ENCODE results near the gene TRIM66. TPM values are rescaled to one million over a fixed set of nuclear protein-coding genes. Genes with fewer than 3 reads are reported as not detected.

The TRIM66 gene, protein sequence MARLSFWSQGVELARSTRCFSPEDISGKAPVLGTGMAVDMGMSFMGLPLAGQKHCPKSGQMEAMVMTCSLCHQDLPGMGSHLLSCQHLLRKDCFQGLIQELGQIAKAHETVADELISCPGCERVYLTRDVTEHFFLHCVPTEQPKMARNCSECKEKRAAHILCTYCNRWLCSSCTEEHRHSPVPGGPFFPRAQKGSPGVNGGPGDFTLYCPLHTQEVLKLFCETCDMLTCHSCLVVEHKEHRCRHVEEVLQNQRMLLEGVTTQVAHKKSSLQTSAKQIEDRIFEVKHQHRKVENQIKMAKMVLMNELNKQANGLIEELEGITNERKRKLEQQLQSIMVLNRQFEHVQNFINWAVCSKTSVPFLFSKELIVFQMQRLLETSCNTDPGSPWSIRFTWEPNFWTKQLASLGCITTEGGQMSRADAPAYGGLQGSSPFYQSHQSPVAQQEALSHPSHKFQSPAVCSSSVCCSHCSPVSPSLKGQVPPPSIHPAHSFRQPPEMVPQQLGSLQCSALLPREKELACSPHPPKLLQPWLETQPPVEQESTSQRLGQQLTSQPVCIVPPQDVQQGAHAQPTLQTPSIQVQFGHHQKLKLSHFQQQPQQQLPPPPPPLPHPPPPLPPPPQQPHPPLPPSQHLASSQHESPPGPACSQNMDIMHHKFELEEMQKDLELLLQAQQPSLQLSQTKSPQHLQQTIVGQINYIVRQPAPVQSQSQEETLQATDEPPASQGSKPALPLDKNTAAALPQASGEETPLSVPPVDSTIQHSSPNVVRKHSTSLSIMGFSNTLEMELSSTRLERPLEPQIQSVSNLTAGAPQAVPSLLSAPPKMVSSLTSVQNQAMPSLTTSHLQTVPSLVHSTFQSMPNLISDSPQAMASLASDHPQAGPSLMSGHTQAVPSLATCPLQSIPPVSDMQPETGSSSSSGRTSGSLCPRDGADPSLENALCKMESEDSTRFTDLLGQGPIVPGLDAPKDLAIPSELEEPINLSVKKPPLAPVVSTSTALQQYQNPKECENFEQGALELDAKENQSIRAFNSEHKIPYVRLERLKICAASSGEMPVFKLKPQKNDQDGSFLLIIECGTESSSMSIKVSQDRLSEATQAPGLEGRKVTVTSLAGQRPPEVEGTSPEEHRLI (N-terminal part only)
- 10 to 100 TPM; 11.7 to 19.7 (median 14.3) TPM for total RNA-seq

GRCh38 chr11:8682303-8683114, at the start of gene TRIM66, which contains the start of gene RPL27A:
TRIM66 (minus strand) TSS chr11:8682665; CDS start chr11:8672274, 10,391 bp downstream.
RPL27A (plus strand) TSS chr11:8682792; CDS start chr11:8682814, 22 bp downstream.
- peak within 1 kb of the TSS; percentile 76 to 96 (median 89) for H3K4me3 ChIP-seq
- WGBS, 2 donors (ENCODE audit: low coverage in 1 of 2), result 1% methylated on average over 54 of the region's 67 CpGs; no CpG with 5 or more reads in 1 of the 2 donors
- peaks cover 0 to 29% (median 8%) of the 10 kb centered on the region in 4 donors for H3K36me3 ChIP-seq
- peaks cover 14 to 43% (median 21%) of the 10 kb centered on the region in 4 donors for H3K4me1 ChIP-seq
- intact Hi-C loops (cut with DNase I; ENCODE audit: low total_unique reads) (loop anchor here (5.0 kb wide), 1 partner anchor 280 kb away; the partner anchor contains the start of gene TMEM9B), in situ Hi-C loops (cut with MboI; ENCODE audit: low pct_ligation_motif_present in 1 of 4, low pct_unique_long_range_greater_than_20kb in 1 of 4, low sequenced_read_pairs in 3 of 4) (loop anchor here in 3 of 4 donors (10.0 to 25.0 kb wide), 2 partner anchors 132 to 280 kb away; partner anchors contain the start of gene TMEM9B (in 3 of the 3))
- peak; percentile 99 for DNase-seq
- TF ChIP-seq, protein P1, sequence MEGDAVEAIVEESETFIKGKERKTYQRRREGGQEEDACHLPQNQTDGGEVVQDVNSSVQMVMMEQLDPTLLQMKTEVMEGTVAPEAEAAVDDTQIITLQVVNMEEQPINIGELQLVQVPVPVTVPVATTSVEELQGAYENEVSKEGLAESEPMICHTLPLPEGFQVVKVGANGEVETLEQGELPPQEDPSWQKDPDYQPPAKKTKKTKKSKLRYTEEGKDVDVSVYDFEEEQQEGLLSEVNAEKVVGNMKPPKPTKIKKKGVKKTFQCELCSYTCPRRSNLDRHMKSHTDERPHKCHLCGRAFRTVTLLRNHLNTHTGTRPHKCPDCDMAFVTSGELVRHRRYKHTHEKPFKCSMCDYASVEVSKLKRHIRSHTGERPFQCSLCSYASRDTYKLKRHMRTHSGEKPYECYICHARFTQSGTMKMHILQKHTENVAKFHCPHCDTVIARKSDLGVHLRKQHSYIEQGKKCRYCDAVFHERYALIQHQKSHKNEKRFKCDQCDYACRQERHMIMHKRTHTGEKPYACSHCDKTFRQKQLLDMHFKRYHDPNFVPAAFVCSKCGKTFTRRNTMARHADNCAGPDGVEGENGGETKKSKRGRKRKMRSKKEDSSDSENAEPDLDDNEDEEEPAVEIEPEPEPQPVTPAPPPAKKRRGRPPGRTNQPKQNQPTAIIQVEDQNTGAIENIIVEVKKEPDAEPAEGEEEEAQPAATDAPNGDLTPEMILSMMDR (IDR thresholded peaks at IDR 0.05), result peak in 2 of 5 experiments; percentile 52 to 55
- TF ChIP-seq EP300 (IDR thresholded peaks at IDR 0.05; ENCODE audit: low read depth) (no peak), POLR2AphosphoS5 (IDR thresholded peaks at IDR 0.05) (peak; percentile 99 to 100 (median 100)), POLR2A (IDR thresholded peaks at IDR 0.05) (peak; percentile 99)
- no peaks in the 10 kb centered on the region for H3K9me3 ChIP-seq
- H3K27ac ChIP-seq, result peak within 1 kb of the TSS; percentile 94 to 98 (median 96)
- no peaks in the 10 kb centered on the region for H3K27me3 ChIP-seq

- H3K4me1 ChIP-seq, result peaks cover 28 to 59% (median 34%) of the 10 kb centered on the region in 4 donors
Observed at GRCh38 chr11:8731647-8732323, 49.3 kb upstream of the TRIM66 start.

DNA sequence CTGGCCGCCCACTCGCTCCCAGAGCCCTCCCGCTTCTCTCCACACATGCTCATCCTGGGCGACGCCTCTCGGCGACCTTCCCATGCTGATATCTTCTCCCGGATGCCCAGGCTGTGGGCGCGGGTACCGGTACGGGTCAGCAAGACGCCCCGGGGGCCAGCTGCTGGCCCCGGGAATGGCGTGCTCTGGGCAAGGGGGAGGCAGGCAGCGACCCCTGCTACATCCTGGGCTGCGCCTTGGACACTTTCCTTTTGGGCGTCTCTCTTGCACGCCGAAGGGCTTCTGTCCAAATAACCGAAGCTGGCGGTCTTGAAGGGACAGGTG, 48.2 kb upstream of the TRIM66 start:
- 97% methylated on average over 23 of the region's 23 CpGs; no CpG with 5 or more reads in 1 of the 2 donors for WGBS, 2 donors (ENCODE audit: low coverage in 1 of 2)
- Histone ChIP-seq H3K4me3 (no peak overlapping the region), H3K27me3 (no peaks in the 10 kb centered on the region), H3K36me3 (no peaks in the 10 kb centered on the region), H3K9me3 (no peaks in the 10 kb centered on the region), H3K27ac (peak overlapping the region; percentile 63 to 93 (median 65)), H3K4me1 (peaks cover 28 to 61% (median 34%) of the 10 kb centered on the region in 4 donors)
- DNase-seq, result no peak
- intact Hi-C loops (cut with DNase I; ENCODE audit: low total_unique reads), result no loop called here
- TF ChIP-seq, protein P1 (IDR thresholded peaks at IDR 0.05), result no peak
- TF ChIP-seq POLR2AphosphoS5 (IDR thresholded peaks at IDR 0.05) (no peak), EP300 (IDR thresholded peaks at IDR 0.05; ENCODE audit: low read depth) (no peak), POLR2A (IDR thresholded peaks at IDR 0.05) (no peak)
- in situ Hi-C loops (cut with MboI; ENCODE audit: low pct_ligation_motif_present in 1 of 4, low pct_unique_long_range_greater_than_20kb in 1 of 4, low sequenced_read_pairs in 3 of 4), result no loop called here

More at GRCh38 chr11:8731647-8732323, 49.3 kb upstream of the TRIM66 start:
- TF ChIP-seq POLR2A (IDR thresholded peaks at IDR 0.05) (no peak), EP300 (IDR thresholded peaks at IDR 0.05; ENCODE audit: low read depth) (no peak), POLR2AphosphoS5 (IDR thresholded peaks at IDR 0.05) (no peak)
- TF ChIP-seq, protein P1 (IDR thresholded peaks at IDR 0.05), result no peak
- WGBS, 2 donors (ENCODE audit: low coverage in 1 of 2), result 71% methylated on average over 3 of the region's 3 CpGs; no CpG with 5 or more reads in 1 of the 2 donors
- Histone ChIP-seq H3K27me3 (no peaks in the 10 kb centered on the region), H3K36me3 (no peaks in the 10 kb centered on the region), H3K4me3 (no peak overlapping the region), H3K9me3 (no peaks in the 10 kb centered on the region), H3K27ac (peak overlapping the region; percentile 63 to 93 (median 68))
- no peak for DNase-seq
- in situ Hi-C loops (cut with MboI; ENCODE audit: low pct_ligation_motif_present in 1 of 4, low pct_unique_long_range_greater_than_20kb in 1 of 4, low sequenced_read_pairs in 3 of 4) (no loop called here), intact Hi-C loops (cut with DNase I; ENCODE audit: low total_unique reads) (no loop called here)
